IMR-90 (cell line): ENCODE data around the gene SLC25A34. TPM values are rescaled to one million over a fixed set of nuclear protein-coding genes. Genes with fewer than 3 reads are reported as not detected.

Experiments used
- ATAC-seq: fragments of 200-7000 bp; cut with Tn5 transposase; 2 replicates; pipeline ENCODE4 v1.9.1; 2020; ENCODE audit warnings: low read depth, mild to moderate bottlenecking, moderate library complexity
- BruUV-seq: library from RNA; stranded (reverse); fragments of 400-500 nt; replicated peaks from 2 replicates; lab custom pipeline; 2021; lab: Mats Ljungman, UMichigan
- CTCF ChIA-PET: fragments of 300-600 bp; formaldehyde crosslinking; extraction: SDS; loops from one replicate; lab custom pipeline; 2021; ENCODE audit warnings: antibody characterized with exemption; lab: Yijun Ruan, JAX
- POLR2A ChIA-PET: fragments of 300-600 bp; sonication (Branson Sonifier 250); formaldehyde crosslinking; loops from one replicate; lab custom pipeline; 2022; ENCODE audit warnings: antibody characterized with exemption; ENCODE audit not compliant: unreplicated experiment; lab: Charles Lee
- DNase-seq: peaks from one replicate; pipeline ENCODE4 v3.0.0; 2013
- H2AFZ ChIP-seq: replicated peaks from 2 replicates; pipeline ENCODE3; 2013; ENCODE audit warnings: low read length, mild to moderate bottlenecking; ENCODE audit not compliant: poor library complexity
- H2AK5ac ChIP-seq: 2 replicates; pipeline ENCODE4 v1.6.1; 2013; ENCODE audit warnings: low read depth, low read length, inconsistent platforms
- H2AK9ac ChIP-seq: replicated peaks from 2 replicates; pipeline ENCODE3; 2013; ENCODE audit warnings: mild to moderate bottlenecking, low read depth, low read length, moderate library complexity; ENCODE audit not compliant: poor library complexity
- H2BK120ac ChIP-seq: 2 replicates; pipeline ENCODE4 v1.6.1; 2013; ENCODE audit warnings: low read depth, low read length, inconsistent platforms
- H2BK15ac ChIP-seq: 3 replicates; pipeline ENCODE4 v1.6.1; 2013; ENCODE audit warnings: low read depth, low read length, inconsistent platforms
- H2BK20ac ChIP-seq: 2 replicates; pipeline ENCODE4 v1.6.1; 2013; ENCODE audit warnings: low read depth, mild to moderate bottlenecking, inconsistent platforms, low read length, moderate library complexity
- H2BK5ac ChIP-seq: 2 replicates; pipeline ENCODE4 v1.6.1; 2013; ENCODE audit warnings: mild to moderate bottlenecking, low read depth, low read length, inconsistent platforms; ENCODE audit not compliant: poor library complexity, severe bottlenecking
- H3K14ac ChIP-seq: replicated peaks from 2 replicates; pipeline ENCODE4 v1.6.1; 2013; ENCODE audit warnings: low read depth, low read length, inconsistent platforms
- H3K18ac ChIP-seq: 2 replicates; pipeline ENCODE4 v1.6.1; 2013; ENCODE audit warnings: low read depth, low read length, control low read depth
- H3K23ac ChIP-seq: 2 replicates; pipeline ENCODE4 v1.6.1; 2013; ENCODE audit warnings: low read depth, low read length, inconsistent platforms
- H3K27ac ChIP-seq: 2 replicates; pipeline ENCODE4 v1.5.1; 2013; ENCODE audit warnings: mild to moderate bottlenecking, control low read depth, low read length; ENCODE audit not compliant: insufficient read depth
- H3K27me3 ChIP-seq: 2 replicates; pipeline ENCODE4 v1.6.1; 2013; ENCODE audit warnings: low read length; ENCODE audit not compliant: control insufficient read depth, insufficient read depth
- H3K36me3 ChIP-seq: 2 replicates; pipeline ENCODE4 v1.6.1; 2013; ENCODE audit warnings: low read length, mixed read lengths; ENCODE audit not compliant: control insufficient read depth, insufficient read depth
- H3K4ac ChIP-seq: 2 replicates; pipeline ENCODE4 v1.6.1; 2013; ENCODE audit warnings: low read depth, low read length, inconsistent platforms
- H3K4me1 ChIP-seq: 2 replicates; pipeline ENCODE4 v1.6.1; 2013; ENCODE audit warnings: low read length, mixed read lengths; ENCODE audit not compliant: control insufficient read depth, insufficient read depth
- H3K4me2 ChIP-seq: 2 replicates; pipeline ENCODE4 v1.6.1; 2013; ENCODE audit warnings: low read depth, mild to moderate bottlenecking, control low read depth, low read length, moderate library complexity
- H3K4me3 ChIP-seq: 2 replicates; pipeline ENCODE4 v1.5.1; 2013; ENCODE audit warnings: low read depth, mild to moderate bottlenecking, control low read depth, low read length, moderate library complexity; ENCODE audit not compliant: insufficient read depth
- H3K56ac ChIP-seq: 2 replicates; pipeline ENCODE4 v1.6.1; 2013; ENCODE audit warnings: low read length, inconsistent platforms; ENCODE audit not compliant: insufficient read depth; ENCODE audit errors: extremely low read depth
- H3K79me1 ChIP-seq, 2 experiments: 2 replicates each; pipeline ENCODE4 v1.6.1; 2013; ENCODE audit warnings: low read length in 2 of 2, inconsistent platforms in 1 of 2, low read depth in 1 of 2
- H3K9ac ChIP-seq: 2 replicates; pipeline ENCODE4 v1.6.1; 2013; ENCODE audit warnings: low read depth, low read length, control low read depth
- H3K9me1 ChIP-seq: 2 replicates; pipeline ENCODE4 v1.6.1; 2013; ENCODE audit warnings: low read length, inconsistent platforms; ENCODE audit not compliant: insufficient read depth
- H3K9me3 ChIP-seq: 2 replicates; pipeline ENCODE4 v1.6.1; 2013; ENCODE audit warnings: low read length; ENCODE audit not compliant: control insufficient read depth, insufficient read depth
- H4K20me1 ChIP-seq: 2 replicates; pipeline ENCODE4 v1.6.1; 2013; ENCODE audit warnings: low read length, inconsistent platforms; ENCODE audit not compliant: insufficient read depth
- H4K5ac ChIP-seq: 2 replicates; pipeline ENCODE4 v1.6.1; 2013; ENCODE audit warnings: mild to moderate bottlenecking, low read depth, low read length, control low read depth
- H4K8ac ChIP-seq, 2 experiments: 2 replicates each; pipeline ENCODE4 v1.6.1; 2013; ENCODE audit warnings: low read depth in 2 of 2, low read length in 2 of 2, control low read depth in 1 of 2, inconsistent platforms in 1 of 2
- H4K91ac ChIP-seq: 2 replicates; pipeline ENCODE4 v1.6.1; 2013; ENCODE audit warnings: low read depth, low read length, inconsistent platforms; ENCODE audit not compliant: insufficient read depth
- CEBPB ChIP-seq: IDR thresholded peaks from 2 replicates; pipeline ENCODE4 v1.6.1; 2012; ENCODE audit warnings: low read depth, low read length, improper control_type of control experiment
- CHD1 ChIP-seq: IDR thresholded peaks from 2 replicates; pipeline ENCODE4 v1.6.1; 2012; ENCODE audit warnings: low read depth, low read length, improper control_type of control experiment
- FOS ChIP-seq: fragments of 150-350 bp; IDR thresholded peaks from 2 replicates; pipeline ENCODE4 v1.6.1; 2016; ENCODE audit warnings: low read depth, low read length
- MAFK ChIP-seq: IDR thresholded peaks from 2 replicates; pipeline ENCODE4 v1.6.1; 2012; ENCODE audit warnings: low read depth, low read length, improper control_type of control experiment
- MXI1 ChIP-seq: IDR thresholded peaks from 2 replicates; pipeline ENCODE4 v1.6.1; 2012; ENCODE audit warnings: low read depth, mild to moderate bottlenecking, low read length, moderate library complexity, borderline replicate concordance
- POLR2A ChIP-seq: IDR thresholded peaks from 2 replicates; pipeline ENCODE4 v1.6.1; 2012; ENCODE audit warnings: mild to moderate bottlenecking, low read depth, low read length
- RCOR1 ChIP-seq: IDR thresholded peaks from 2 replicates; pipeline ENCODE4 v1.6.1; 2012; ENCODE audit warnings: mild to moderate bottlenecking, low read length, improper control_type of control experiment; ENCODE audit not compliant: insufficient replicate concordance
- SMC3 ChIP-seq: fragments of 150-350 bp; IDR thresholded peaks from 2 replicates; pipeline ENCODE4 v1.6.1; 2016; ENCODE audit warnings: low read depth, mild to moderate bottlenecking, antibody characterized with exemption, low read length, moderate library complexity
- WGBS, 2 experiments: methylation state at CpG; one replicate each; pipeline versions ENCODE4 v1.1.5 to v1.1.7; 2013; ENCODE audit warnings: missing lambda C conversion rate in 2 of 2; ENCODE audit not compliant: insufficient read length in 1 of 2; ENCODE audit errors: extremely low coverage in 2 of 2; 5-methylcytosine and 5-hydroxymethylcytosine counted together
- dilution Hi-C: fragments of 300-500 bp; cut with HindIII; formaldehyde crosslinking; loops from one replicate; pipeline ENCODE4 v1.14.3; 2018; ENCODE audit warnings: low sequenced_read_pairs; ENCODE audit not compliant: unreplicated experiment
- in situ Hi-C: fragments of 300-500 bp; cut with MboI; formaldehyde crosslinking; loops from 3 replicates; pipeline ENCODE4 v1.14.3; 2019; ENCODE audit warnings: low sequenced_read_pairs, inconsistent platforms, mixed read lengths
- intact Hi-C: fragments of 100-400 bp; cut with micrococcal nuclease; formaldehyde crosslinking; loops from 2 replicates; pipeline ENCODE4 v1.10.0; 2022
- polyA plus RNA-seq, 3 experiments: library from polyadenylated mRNA; depleted of rRNA; stranded (reverse); fragments of >200 nt; gene quantifications; 2 replicates each; pipeline ENCODE4 v1.2.3, GENCODE V29; 2012; ENCODE audit warnings: low replicate concordance in 1 of 3
- total RNA-seq: library from RNA; depleted of rRNA; stranded (reverse); fragments of >200 nt; gene quantifications from 2 replicates; pipeline ENCODE4 v1.2.3, GENCODE V29; 2012
- TF ChIP-seq, protein P1 (sequence below): conservative IDR thresholded peaks from 2 replicates; pipeline ENCODE4 v1.5.1; 2012; ENCODE audit warnings: mild to moderate bottlenecking, low read depth, low read length, improper control_type of control experiment
- TF ChIP-seq, protein P2 (sequence below): fragments of 150-350 bp; IDR thresholded peaks from 2 replicates; pipeline ENCODE4 v1.6.1; 2016; ENCODE audit warnings: low read depth, mild to moderate bottlenecking, low read length, moderate library complexity, borderline replicate concordance
- TF ChIP-seq, protein P3 (sequence below): fragments of 150-350 bp; IDR thresholded peaks from 2 replicates; pipeline ENCODE4 v1.6.1; 2017; ENCODE audit warnings: mild to moderate bottlenecking, antibody characterized with exemption, low read length, low read depth

SLC25A34 gene
- total and polyA plus RNA-seq, 2 of the 4 experiments (the other 2 are of a cell fraction), result under 0.01 to 0.72 TPM

DNA sequence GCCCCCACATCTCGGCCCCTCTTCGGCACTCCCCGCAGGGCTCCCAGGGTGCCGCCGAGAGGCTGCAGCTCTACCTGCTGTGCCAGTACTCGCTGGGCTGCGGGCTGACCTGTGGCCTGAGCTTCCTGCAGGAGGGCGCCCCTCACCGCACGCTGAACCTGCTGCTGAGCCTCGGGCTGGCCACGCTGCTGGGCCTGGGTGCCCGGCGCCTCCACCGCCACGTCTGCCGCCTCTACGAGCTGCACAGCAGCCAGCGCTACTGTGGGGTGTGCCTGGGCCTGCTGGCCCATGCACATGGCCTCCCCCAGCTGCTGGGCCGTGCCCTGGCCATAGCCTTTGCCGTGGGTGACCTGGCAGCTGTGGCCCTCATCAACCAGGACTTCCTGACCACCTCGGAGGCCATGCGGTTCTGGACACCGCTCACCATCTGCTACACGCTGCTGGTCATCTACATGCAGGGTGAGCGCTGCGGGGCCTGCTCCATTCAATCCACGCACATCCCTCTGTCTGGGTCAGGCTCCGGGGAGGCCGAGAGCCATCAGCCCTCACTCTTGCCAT, 8.1 kb downstream of the SLC25A34 start:
- H3K4ac ChIP-seq, result no peak overlapping the region
- no peak overlapping the region for H3K14ac ChIP-seq
- no peak overlapping the region for H4K91ac ChIP-seq
- BruUV-seq, result no TSS peak
- 63% methylated on average over 14 of the region's 30 CpGs; no CpG with 5 or more reads in 1 of the 2 experiments for WGBS, 2 experiments
- H3K9me3 ChIP-seq, result no peaks in the 10 kb centered on the region
- no peak overlapping the region for H4K5ac ChIP-seq
- dilution Hi-C loops (no loop called here), intact Hi-C loops (no loop called here), in situ Hi-C loops (loop anchor here (5.0 kb wide), 1 partner anchor 147 kb away; no protein-coding TSS in a partner anchor)
- peaks cover 1% of the 10 kb centered on the region; the same call in 1 of the 2 replicates for H3K36me3 ChIP-seq
- H2BK5ac ChIP-seq, result no peak overlapping the region
- H2BK120ac ChIP-seq, result no peak overlapping the region
- ATAC-seq (no peak), DNase-seq (no peak)
- no peak overlapping the region for H3K23ac ChIP-seq
- no peak overlapping the region for H3K27ac ChIP-seq
- no peaks in the 10 kb centered on the region for H4K20me1 ChIP-seq
- no peak overlapping the region for H2BK20ac ChIP-seq
- no peak overlapping the region for H2AK5ac ChIP-seq
- H3K9ac ChIP-seq, result no peak overlapping the region
- TF ChIP-seq, protein P1, sequence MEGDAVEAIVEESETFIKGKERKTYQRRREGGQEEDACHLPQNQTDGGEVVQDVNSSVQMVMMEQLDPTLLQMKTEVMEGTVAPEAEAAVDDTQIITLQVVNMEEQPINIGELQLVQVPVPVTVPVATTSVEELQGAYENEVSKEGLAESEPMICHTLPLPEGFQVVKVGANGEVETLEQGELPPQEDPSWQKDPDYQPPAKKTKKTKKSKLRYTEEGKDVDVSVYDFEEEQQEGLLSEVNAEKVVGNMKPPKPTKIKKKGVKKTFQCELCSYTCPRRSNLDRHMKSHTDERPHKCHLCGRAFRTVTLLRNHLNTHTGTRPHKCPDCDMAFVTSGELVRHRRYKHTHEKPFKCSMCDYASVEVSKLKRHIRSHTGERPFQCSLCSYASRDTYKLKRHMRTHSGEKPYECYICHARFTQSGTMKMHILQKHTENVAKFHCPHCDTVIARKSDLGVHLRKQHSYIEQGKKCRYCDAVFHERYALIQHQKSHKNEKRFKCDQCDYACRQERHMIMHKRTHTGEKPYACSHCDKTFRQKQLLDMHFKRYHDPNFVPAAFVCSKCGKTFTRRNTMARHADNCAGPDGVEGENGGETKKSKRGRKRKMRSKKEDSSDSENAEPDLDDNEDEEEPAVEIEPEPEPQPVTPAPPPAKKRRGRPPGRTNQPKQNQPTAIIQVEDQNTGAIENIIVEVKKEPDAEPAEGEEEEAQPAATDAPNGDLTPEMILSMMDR, result no peak
- TF ChIP-seq SMC3 (no peak), MAFK (no peak), FOS (no peak), POLR2A (no peak), RCOR1 (no peak), CEBPB (no peak), MXI1 (no peak), CHD1 (no peak)
- TF ChIP-seq, protein P2, sequence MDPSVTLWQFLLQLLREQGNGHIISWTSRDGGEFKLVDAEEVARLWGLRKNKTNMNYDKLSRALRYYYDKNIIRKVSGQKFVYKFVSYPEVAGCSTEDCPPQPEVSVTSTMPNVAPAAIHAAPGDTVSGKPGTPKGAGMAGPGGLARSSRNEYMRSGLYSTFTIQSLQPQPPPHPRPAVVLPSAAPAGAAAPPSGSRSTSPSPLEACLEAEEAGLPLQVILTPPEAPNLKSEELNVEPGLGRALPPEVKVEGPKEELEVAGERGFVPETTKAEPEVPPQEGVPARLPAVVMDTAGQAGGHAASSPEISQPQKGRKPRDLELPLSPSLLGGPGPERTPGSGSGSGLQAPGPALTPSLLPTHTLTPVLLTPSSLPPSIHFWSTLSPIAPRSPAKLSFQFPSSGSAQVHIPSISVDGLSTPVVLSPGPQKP, result no peak
- TF ChIP-seq, protein P3, sequence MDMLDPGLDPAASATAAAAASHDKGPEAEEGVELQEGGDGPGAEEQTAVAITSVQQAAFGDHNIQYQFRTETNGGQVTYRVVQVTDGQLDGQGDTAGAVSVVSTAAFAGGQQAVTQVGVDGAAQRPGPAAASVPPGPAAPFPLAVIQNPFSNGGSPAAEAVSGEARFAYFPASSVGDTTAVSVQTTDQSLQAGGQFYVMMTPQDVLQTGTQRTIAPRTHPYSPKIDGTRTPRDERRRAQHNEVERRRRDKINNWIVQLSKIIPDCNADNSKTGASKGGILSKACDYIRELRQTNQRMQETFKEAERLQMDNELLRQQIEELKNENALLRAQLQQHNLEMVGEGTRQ, result no peak
- H3K4me2 ChIP-seq, result no peak overlapping the region
- ChIA-PET CTCF (no interaction called here), POLR2A (no interaction called here)
- H3K4me3 ChIP-seq, result no peak overlapping the region
- no peaks in the 10 kb centered on the region for H3K27me3 ChIP-seq
- peaks cover under 1% of the 10 kb centered on the region for H3K9me1 ChIP-seq
- no peaks in the 10 kb centered on the region; the same call in 1 of the 2 replicates for H3K4me1 ChIP-seq
- no peak overlapping the region for H2AK9ac ChIP-seq
- H3K56ac ChIP-seq, result no peak overlapping the region
- no peak overlapping the region for H2BK15ac ChIP-seq
- peak overlapping the region; percentile 75 for H2AFZ ChIP-seq
- H3K18ac ChIP-seq, result no peak overlapping the region
- no peak overlapping the region for H4K8ac ChIP-seq
- H3K79me1 ChIP-seq, result no peaks in the 10 kb centered on the region
